GM10248 (cell line): Measurements from ENCODE around the gene ZNF25.

Source experiments
- CTCF ChIA-PET: fragments of 300-600 bp; sonication (Branson Sonifier 250); formaldehyde crosslinking; extraction: SDS; loops from one replicate; lab custom pipeline; 2021; ENCODE audit warnings: antibody characterized with exemption; lab: Yijun Ruan, JAX
- POLR2A ChIA-PET: fragments of 350-650 bp; sonication (Branson Sonifier 250); formaldehyde crosslinking; extraction: SDS; loops from one replicate; lab custom pipeline; 2020; ENCODE audit warnings: antibody characterized with exemption; lab: Yijun Ruan, JAX
- DNase-seq: peaks from one replicate; pipeline ENCODE4 v3.0.0; 2012; ENCODE audit errors: extremely low spot score
- TF ChIP-seq, protein P1 (sequence below): IDR thresholded peaks from 2 replicates; pipeline ENCODE4 v1.5.1; 2012; ENCODE audit warnings: mild to moderate bottlenecking, low read depth; ENCODE audit errors: extremely low read depth, missing control alignments, control extremely low read depth

The ZNF25 gene

GRCh38 chr10:37906382-37906781, 70.1 kb downstream of the ZNF25 start:
- ChIA-PET CTCF (no interaction called here), POLR2A (no interaction called here)
- TF ChIP-seq, protein P1, sequence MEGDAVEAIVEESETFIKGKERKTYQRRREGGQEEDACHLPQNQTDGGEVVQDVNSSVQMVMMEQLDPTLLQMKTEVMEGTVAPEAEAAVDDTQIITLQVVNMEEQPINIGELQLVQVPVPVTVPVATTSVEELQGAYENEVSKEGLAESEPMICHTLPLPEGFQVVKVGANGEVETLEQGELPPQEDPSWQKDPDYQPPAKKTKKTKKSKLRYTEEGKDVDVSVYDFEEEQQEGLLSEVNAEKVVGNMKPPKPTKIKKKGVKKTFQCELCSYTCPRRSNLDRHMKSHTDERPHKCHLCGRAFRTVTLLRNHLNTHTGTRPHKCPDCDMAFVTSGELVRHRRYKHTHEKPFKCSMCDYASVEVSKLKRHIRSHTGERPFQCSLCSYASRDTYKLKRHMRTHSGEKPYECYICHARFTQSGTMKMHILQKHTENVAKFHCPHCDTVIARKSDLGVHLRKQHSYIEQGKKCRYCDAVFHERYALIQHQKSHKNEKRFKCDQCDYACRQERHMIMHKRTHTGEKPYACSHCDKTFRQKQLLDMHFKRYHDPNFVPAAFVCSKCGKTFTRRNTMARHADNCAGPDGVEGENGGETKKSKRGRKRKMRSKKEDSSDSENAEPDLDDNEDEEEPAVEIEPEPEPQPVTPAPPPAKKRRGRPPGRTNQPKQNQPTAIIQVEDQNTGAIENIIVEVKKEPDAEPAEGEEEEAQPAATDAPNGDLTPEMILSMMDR, result no peak
- DNase-seq, result no peak
